PFSK-1 (cell line): ENCODE measurements around the gene GADD45G.

Experiments used
- FOXP2 ChIP-seq: optimal IDR thresholded peaks from 2 replicates; pipeline ENCODE3; 2011; ENCODE audit warnings: borderline replicate concordance, control low read depth, inconsistent platforms; ENCODE audit not compliant: insufficient read depth; ENCODE audit errors: extremely low read length, extremely low read depth
- POLR2AphosphoS5 ChIP-seq: IDR thresholded peaks from 2 replicates; pipeline ENCODE4 v1.6.1; 2012; ENCODE audit warnings: low read depth, mild to moderate bottlenecking, control low read depth, low read length, moderate library complexity
- REST ChIP-seq, 2 experiments: IDR thresholded peaks; 2 replicates each; pipeline versions ENCODE4 v1.6.1 to v1.8.0; 2011 to 2012; ENCODE audit warnings: low read depth in 2 of 2, low read length in 2 of 2, control low read depth in 1 of 2, inconsistent platforms in 1 of 2, mild to moderate bottlenecking in 1 of 2, moderate library complexity in 1 of 2; ENCODE audit not compliant: insufficient read depth in 1 of 2
- SIN3A ChIP-seq: IDR thresholded peaks from 2 replicates; pipeline ENCODE4 v1.6.1; 2012; ENCODE audit warnings: mild to moderate bottlenecking, low read length, moderate library complexity, borderline replicate concordance; ENCODE audit not compliant: insufficient read depth
- TAF1 ChIP-seq: IDR thresholded peaks from 2 replicates; pipeline ENCODE4 v1.6.1; 2012; ENCODE audit warnings: low read length, control low read depth, borderline replicate concordance; ENCODE audit not compliant: insufficient read depth

GRCh38 chr9:89628601-89629000 is 23.8 kb downstream of the GADD45G start:
- TF ChIP-seq POLR2AphosphoS5 (no peak), TAF1 (no peak), REST (IDR thresholded peaks at IDR 0.05; ENCODE audit: insufficient read depth in 1 of 2, low read depth in 2 of 2, low read length in 2 of 2) (no peak), SIN3A (no peak), FOXP2 (no peak)
